HK-2 (cell line): ENCODE measurements around the gene PLA2G3.
"Not testable (repeated sequence)": the region's sequence is repeated elsewhere in the genome, so short reads cannot be mapped to it uniquely, and the experiment has no call there.

ENCODE experiments used
- DNase-seq: peaks from one replicate; pipeline ENCODE4 v3.0.0-alpha.2; 2018; ENCODE audit not compliant: unreplicated experiment

Gene PLA2G3

GRCh38 chr22:31139866-31140716, at the start of gene PLA2G3:
PLA2G3 (minus strand) TSS chr22:31140508; CDS start chr22:31140354, 154 bp downstream.
- no peak for DNase-seq

GRCh38 chr22:31187627-31188026, 47.3 kb upstream of the PLA2G3 start:
- DNase-seq, result no peak

GRCh38 chr22:31185056-31185455, 44.7 kb upstream of the PLA2G3 start:
- no peak for DNase-seq

GRCh38 chr22:31184015-31184414, 43.7 kb upstream of the PLA2G3 start:
- no peak for DNase-seq

GRCh38 chr22:31179345-31179744, 39.0 kb upstream of the PLA2G3 start:
- peak; percentile 64 for DNase-seq

GRCh38 chr22:31178859-31179258, 38.6 kb upstream of the PLA2G3 start:
- no peak for DNase-seq

- peak; percentile 19 for DNase-seq
Observed at GRCh38 chr22:31177420-31178162, 37.3 kb upstream of the PLA2G3 start.

- DNase-seq, result no peak
Observed at GRCh38 chr22:31176923-31177322, 36.6 kb upstream of the PLA2G3 start.

- no peak for DNase-seq
Observed at GRCh38 chr22:31173386-31174145, 33.3 kb upstream of the PLA2G3 start.

GRCh38 chr22:31171734-31172133, 31.4 kb upstream of the PLA2G3 start:
- DNase-seq, result not testable (repeated sequence)

- no peak for DNase-seq
Observed at GRCh38 chr22:31170971-31171370, 30.7 kb upstream of the PLA2G3 start.

GRCh38 chr22:31162015-31162765, 21.9 kb upstream of the PLA2G3 start:
- DNase-seq, result no peak

GRCh38 chr22:31161386-31161785, 21.1 kb upstream of the PLA2G3 start:
- DNase-seq, result no peak

- no peak for DNase-seq
Observed at GRCh38 chr22:31160328-31160978, 20.1 kb upstream of the PLA2G3 start.

- no peak for DNase-seq
Observed at GRCh38 chr22:31155422-31155821, 15.1 kb upstream of the PLA2G3 start.

GRCh38 chr22:31154975-31155374, 14.7 kb upstream of the PLA2G3 start:
- no peak for DNase-seq

- no peak for DNase-seq
Observed at GRCh38 chr22:31153357-31153756, 13.0 kb upstream of the PLA2G3 start.

GRCh38 chr22:31151872-31152271, 11.6 kb upstream of the PLA2G3 start:
- DNase-seq, result no peak

- DNase-seq, result no peak
Observed at GRCh38 chr22:31150615-31151014, 10.3 kb upstream of the PLA2G3 start.

- peak; percentile 58 for DNase-seq
Observed at GRCh38 chr22:31148953-31149627, 8.8 kb upstream of the PLA2G3 start.
